B cell (primary cell): ENCODE data around the gene PPP2R5C. TPM values are rescaled to one million over a fixed set of nuclear protein-coding genes. Genes with fewer than 3 reads are reported as not detected.

ENCODE experiments used
- ATAC-seq: fragments of 200-7000 bp; cut with Tn5 transposase; one replicate; pipeline ENCODE4 v1.10.0; 2021; ENCODE audit warnings: low read depth, mild to moderate bottlenecking, moderate number of reproducible peaks, moderate library complexity
- CTCF ChIA-PET: fragments of 350-600 bp; sonication (Branson Sonifier 250); formaldehyde crosslinking; loops from one replicate; lab custom pipeline; 2021; ENCODE audit warnings: antibody characterized with exemption, inconsistent platforms; lab: Charles Lee
- POLR2A ChIA-PET: fragments of 350-600 bp; sonication (Branson Sonifier 250); formaldehyde crosslinking; loops from one replicate; lab custom pipeline; 2021; ENCODE audit warnings: antibody characterized with exemption; lab: Charles Lee
- DNase-seq: peaks from one replicate; pipeline ENCODE4 v3.0.0; 2013
- H2AFZ ChIP-seq: 2 replicates; pipeline ENCODE4 v1.6.1; 2012; ENCODE audit warnings: mild to moderate bottlenecking, low read depth, low read length; ENCODE audit not compliant: insufficient read depth, poor library complexity, severe bottlenecking
- H3K27ac ChIP-seq, 2 donors: 1 replicate in 1 of 2; 2 replicates in 1 of 2; pipeline ENCODE4 v1.5.1; 2012 to 2013; ENCODE audit warnings: low read length in 2 of 2, mild to moderate bottlenecking in 2 of 2, moderate library complexity in 1 of 2
- H3K27me3 ChIP-seq, 4 experiments: fragments of 200-600 bp in 1 of 4; sonication (generic) in 1 of 4; replicated peaks in 1 of 4; 1 replicate in 2 of 4; 2 replicates in 2 of 4; pipeline versions ENCODE4 v1.6.1 to v1.7.0; 2013 to 2016; ENCODE audit warnings: low read length in 3 of 4, mild to moderate bottlenecking in 2 of 4, mixed read lengths in 1 of 4, moderate library complexity in 1 of 4; ENCODE audit not compliant: insufficient read depth in 4 of 4, control insufficient read depth in 3 of 4; ENCODE audit errors: control extremely low read depth in 1 of 4
- H3K36me3 ChIP-seq, 2 experiments: replicated peaks in 1 of 2; 1 replicate in 1 of 2; 2 replicates in 1 of 2; pipeline versions ENCODE4 v1.6.1 to v1.7.1; 2013; ENCODE audit warnings: low read length in 1 of 2; ENCODE audit not compliant: insufficient read depth in 2 of 2, control insufficient read depth in 1 of 2; ENCODE audit errors: control extremely low read depth in 1 of 2, extremely low read depth in 1 of 2
- H3K4me1 ChIP-seq, 2 donors: fragments of 200-600 bp in 1 of 2; sonication (generic) in 1 of 2; 1 replicate in 1 of 2; 2 replicates in 1 of 2; pipeline versions ENCODE4 v1.5.1 to v1.6.1; 2013 to 2017; ENCODE audit warnings: low read length in 2 of 2; ENCODE audit not compliant: control insufficient read depth in 2 of 2, insufficient read depth in 2 of 2
- H3K4me2 ChIP-seq: replicated peaks from 2 replicates; pipeline ENCODE3; 2012; ENCODE audit warnings: mild to moderate bottlenecking, low read depth, low read length; ENCODE audit not compliant: poor library complexity, severe bottlenecking
- H3K4me3 ChIP-seq, 5 experiments: fragments of 200-600 bp in 1 of 5; sonication (generic) in 1 of 5; 1 replicate in 3 of 5; 2 replicates in 2 of 5; pipeline versions ENCODE4 v1.5.1 to v1.7.0; 2011 to 2016; ENCODE audit warnings: low read length in 4 of 5, mild to moderate bottlenecking in 4 of 5, low read depth in 2 of 5, control low read depth in 1 of 5, moderate library complexity in 1 of 5; ENCODE audit not compliant: insufficient read depth in 1 of 5; ENCODE audit errors: control extremely low read depth in 1 of 5, extremely low read depth in 1 of 5
- H3K79me2 ChIP-seq: fragments of 200-600 bp; sonication (generic); one replicate; pipeline ENCODE4 v1.6.0; 2016; ENCODE audit warnings: low read length; ENCODE audit not compliant: control insufficient read depth, insufficient read depth
- H3K9ac ChIP-seq: fragments of 200-600 bp; sonication (generic); 2 replicates; pipeline ENCODE4 v1.6.1; 2017; ENCODE audit warnings: mild to moderate bottlenecking, low read length, moderate library complexity
- H3K9me3 ChIP-seq, 3 donors: one replicate each; pipeline versions ENCODE4 v1.6.1 to v1.7.1; 2013; ENCODE audit warnings: low read length in 2 of 3; ENCODE audit not compliant: control insufficient read depth in 2 of 3, insufficient read depth in 1 of 3; ENCODE audit errors: control extremely low read depth in 1 of 3
- H4K20me1 ChIP-seq: 2 replicates; pipeline ENCODE4 v1.6.0; 2012; ENCODE audit warnings: mild to moderate bottlenecking, low read length; ENCODE audit not compliant: insufficient read depth, control insufficient read depth, poor library complexity, severe bottlenecking
- H3K27ac Mint-ChIP-seq: one replicate; pipeline ENCODE4 v1.8.0; 2021; ENCODE audit warnings: mixed read lengths
- H3K27me3 Mint-ChIP-seq: one replicate; pipeline ENCODE4 v1.8.0; 2021; ENCODE audit warnings: mixed read lengths
- H3K4me1 Mint-ChIP-seq: one replicate; pipeline ENCODE4 v1.8.0; 2021; ENCODE audit warnings: mixed read lengths
- H3K4me3 Mint-ChIP-seq: one replicate; pipeline ENCODE4 v1.8.0; 2021; ENCODE audit warnings: mixed read lengths
- H3K9me3 Mint-ChIP-seq: one replicate; pipeline ENCODE4 v1.8.0; 2022; ENCODE audit warnings: mixed read lengths; ENCODE audit not compliant: insufficient read depth
- EZH2 ChIP-seq: IDR thresholded peaks from 2 replicates; pipeline ENCODE4 v1.6.1; 2012; ENCODE audit warnings: borderline replicate concordance, low read depth, mild to moderate bottlenecking, moderate library complexity, low read length; ENCODE audit not compliant: insufficient read depth, poor library complexity, severe bottlenecking
- WGBS: methylation state at CpG from one replicate; pipeline ENCODE4 v1.1.5; 2013; ENCODE audit warnings: missing lambda C conversion rate; ENCODE audit not compliant: insufficient coverage; 5-methylcytosine and 5-hydroxymethylcytosine counted together
- intact Hi-C: fragments of 100-400 bp; cut with micrococcal nuclease; formaldehyde crosslinking; loops from one replicate; pipeline ENCODE4 v1.10.0; 2022
- polyA plus RNA-seq: library from polyadenylated mRNA; depleted of rRNA; stranded (reverse); fragments of >200 nt; gene quantifications from 2 replicates; pipeline ENCODE4 v1.2.3, GENCODE V29; 2012
- small RNA-seq: library from RNA; depleted of rRNA; stranded (forward); fragments of <200 nt; gene quantifications from one replicate; pipeline ENCODE3, GENCODE V24; 2012; ENCODE audit warnings: low replicate concordance, low read depth; ENCODE audit not compliant: insufficient read length
- total RNA-seq, 2 donors: library from RNA; stranded (reverse); fragments of 120-200 nt in 1 of 2; gene quantifications; 1 replicate in 1 of 2; 2 replicates in 1 of 2; pipeline versions ENCODE4 v1.2.3 to v1.2.4, GENCODE V29; 2013 to 2022
- TF ChIP-seq, protein P1 (sequence below): fragments of 200-600 bp; IDR thresholded peaks from one replicate; pipeline ENCODE4 v1.8.0; 2022; ENCODE audit warnings: antibody characterized with exemption, mild to moderate bottlenecking

The PPP2R5C gene
- total and polyA plus RNA-seq, 2 donors (not counting 1 experiment from before 2014, with no cell fraction given): 91.7 to 330 TPM

- H3K9ac ChIP-seq: no peak overlapping the region
- DNase-seq: no peak
- no peak overlapping the region for H3K4me3 Mint-ChIP-seq
- H3K27ac Mint-ChIP-seq: no peak overlapping the region
- H3K36me3 ChIP-seq: peaks cover 20 to 30% of the 10 kb centered on the region in 2 experiments
- H3K4me1 ChIP-seq: peaks cover 0 to 11% of the 10 kb centered on the region in 2 donors
- no peak overlapping the region for H2AFZ ChIP-seq
- ATAC-seq: no peak
- POLR2A ChIA-PET: no interaction called here
- 96% methylated on average over 3 of the region's 7 CpGs for WGBS
- no peaks in the 10 kb centered on the region for H3K9me3 ChIP-seq
- no peak for TF ChIP-seq EZH2
- TF ChIP-seq, protein P1, sequence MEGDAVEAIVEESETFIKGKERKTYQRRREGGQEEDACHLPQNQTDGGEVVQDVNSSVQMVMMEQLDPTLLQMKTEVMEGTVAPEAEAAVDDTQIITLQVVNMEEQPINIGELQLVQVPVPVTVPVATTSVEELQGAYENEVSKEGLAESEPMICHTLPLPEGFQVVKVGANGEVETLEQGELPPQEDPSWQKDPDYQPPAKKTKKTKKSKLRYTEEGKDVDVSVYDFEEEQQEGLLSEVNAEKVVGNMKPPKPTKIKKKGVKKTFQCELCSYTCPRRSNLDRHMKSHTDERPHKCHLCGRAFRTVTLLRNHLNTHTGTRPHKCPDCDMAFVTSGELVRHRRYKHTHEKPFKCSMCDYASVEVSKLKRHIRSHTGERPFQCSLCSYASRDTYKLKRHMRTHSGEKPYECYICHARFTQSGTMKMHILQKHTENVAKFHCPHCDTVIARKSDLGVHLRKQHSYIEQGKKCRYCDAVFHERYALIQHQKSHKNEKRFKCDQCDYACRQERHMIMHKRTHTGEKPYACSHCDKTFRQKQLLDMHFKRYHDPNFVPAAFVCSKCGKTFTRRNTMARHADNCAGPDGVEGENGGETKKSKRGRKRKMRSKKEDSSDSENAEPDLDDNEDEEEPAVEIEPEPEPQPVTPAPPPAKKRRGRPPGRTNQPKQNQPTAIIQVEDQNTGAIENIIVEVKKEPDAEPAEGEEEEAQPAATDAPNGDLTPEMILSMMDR: no peak
- H3K4me1 Mint-ChIP-seq: peaks cover 17% of the 10 kb centered on the region
- H3K27me3 Mint-ChIP-seq: no peaks in the 10 kb centered on the region
- intact Hi-C loops: no loop called here
- no peak overlapping the region for H3K27ac ChIP-seq
- peaks cover 68% of the 10 kb centered on the region for H3K79me2 ChIP-seq
- CTCF ChIA-PET: no interaction called here
- H3K27me3 ChIP-seq: no peaks in the 10 kb centered on the region
- H3K4me2 ChIP-seq: no peak overlapping the region
- no peak overlapping the region for H3K4me3 ChIP-seq
- no peaks in the 10 kb centered on the region for H3K9me3 Mint-ChIP-seq
- H4K20me1 ChIP-seq: peaks cover 44% of the 10 kb centered on the region
These were observed 213.7 kb downstream of the PPP2R5C start for GRCh38 chr14:101975231-101975630.

Small RNA genes lying within 50 kb of the gene (small RNA-seq; reads per million reads assigned to genes)
- gene AL118558.2 (not detected), gene RNU6-790P (not detected)

Other genes starting within 250 kb of the PPP2R5C start
- gene DIO3, start 200.2 kb upstream of the PPP2R5C start, total RNA-seq: not detected in 2 replicates
- gene DIO3, start 200.2 kb upstream of the PPP2R5C start, polyA plus RNA-seq: 0.09 TPM in 1 of 2 replicates, not detected in the other
- gene DYNC1H1, start 202.9 kb downstream of the PPP2R5C start, total RNA-seq: 257 TPM in 2 replicates
- gene DYNC1H1, start 202.9 kb downstream of the PPP2R5C start, polyA plus RNA-seq: 62.0 and 73.2 TPM in 2 replicates